H1 (cell line): Measurements from ENCODE around the gene MLH3. TPM values are rescaled to one million over a fixed set of nuclear protein-coding genes. Genes with fewer than 3 reads are reported as not detected.

Source experiments
- CTCF ChIA-PET: fragments of 300-600 bp; sonication (Branson Sonifier 250); formaldehyde crosslinking; loops from one replicate; lab custom pipeline; 2021; ENCODE audit not compliant: partially characterized antibody; lab: Charles Lee
- POLR2A ChIA-PET: fragments of 300-600 bp; sonication (Branson Sonifier 250); formaldehyde crosslinking; loops from one replicate; lab custom pipeline; 2021; ENCODE audit warnings: inconsistent platforms; ENCODE audit not compliant: partially characterized antibody; lab: Charles Lee
- DNase-seq, 2 experiments: peaks; one replicate each; pipeline versions ENCODE4 v3.0.0 to v3.0.0-alpha.2; 2010 to 2022; ENCODE audit warnings: low spot score in 2 of 2, low read depth in 1 of 2, mixed read lengths in 1 of 2
- FAIRE-seq: peaks from 2 replicates; lab custom pipeline; 2011; peaks lifted over from hg19 to GRCh38; lab: Jason Lieb, UNC
- H2AFZ ChIP-seq: 2 replicates; pipeline ENCODE4 v1.8.1; 2012; ENCODE audit warnings: low read length, inconsistent platforms
- H2AK5ac ChIP-seq: 2 replicates; pipeline ENCODE4 v1.6.1; 2013; ENCODE audit warnings: low read depth, low read length
- H2BK120ac ChIP-seq: replicated peaks from 2 replicates; pipeline ENCODE3; 2013; ENCODE audit warnings: low read depth, low read length, inconsistent platforms
- H2BK12ac ChIP-seq: 2 replicates; pipeline ENCODE4 v1.6.1; 2013; ENCODE audit warnings: low read depth, low read length
- H2BK15ac ChIP-seq: 2 replicates; pipeline ENCODE4 v1.6.1; 2013; ENCODE audit warnings: low read length
- H2BK20ac ChIP-seq: 2 replicates; pipeline ENCODE4 v1.6.1; 2013; ENCODE audit warnings: low read length
- H2BK5ac ChIP-seq: 2 replicates; pipeline ENCODE4 v1.6.1; 2013; ENCODE audit warnings: low read depth, low read length
- H3K14ac ChIP-seq: 2 replicates; pipeline ENCODE4 v1.6.1; 2013; ENCODE audit warnings: inconsistent platforms; ENCODE audit not compliant: insufficient read length
- H3K18ac ChIP-seq: 2 replicates; pipeline ENCODE4 v1.6.1; 2013; ENCODE audit warnings: low read length; ENCODE audit errors: extremely low read depth
- H3K23ac ChIP-seq: 2 replicates; pipeline ENCODE4 v1.6.1; 2013; ENCODE audit warnings: inconsistent platforms; ENCODE audit not compliant: insufficient read length
- H3K23me2 ChIP-seq: 2 replicates; pipeline ENCODE4 v1.6.1; 2013; ENCODE audit warnings: low read depth, low read length
- H3K27ac ChIP-seq: 2 replicates; pipeline ENCODE4 v1.6.1; 2011; ENCODE audit warnings: low read depth, low read length, inconsistent platforms
- H3K27me3 ChIP-seq, 4 experiments: replicated peaks in 1 of 4; 1 replicate in 1 of 4; 2 replicates in 3 of 4; pipeline versions ENCODE4 v1.6.1 to v1.8.1; 2011 to 2013; ENCODE audit warnings: low read length in 3 of 4, mild to moderate bottlenecking in 3 of 4, inconsistent platforms in 2 of 4, mixed read lengths in 2 of 4, moderate library complexity in 1 of 4; ENCODE audit not compliant: control insufficient read depth in 3 of 4, insufficient read depth in 3 of 4; ENCODE audit errors: extremely low read depth in 1 of 4
- H3K36me3 ChIP-seq, 4 experiments: 2 replicates each; pipeline versions ENCODE4 v1.6.1 to v1.8.1; 2011 to 2013; ENCODE audit warnings: mild to moderate bottlenecking in 4 of 4, low read length in 3 of 4, moderate library complexity in 2 of 4, control low read depth in 1 of 4, inconsistent platforms in 1 of 4; ENCODE audit not compliant: insufficient read depth in 4 of 4, control insufficient read depth in 2 of 4
- H3K4ac ChIP-seq: replicated peaks from 2 replicates; pipeline ENCODE3; 2013; ENCODE audit warnings: low read length, low read depth, mixed read lengths, inconsistent platforms; ENCODE audit not compliant: insufficient read length
- H3K4me1 ChIP-seq, 4 experiments: replicated peaks in 1 of 4; 1 replicate in 1 of 4; 2 replicates in 3 of 4; pipeline versions ENCODE4 v1.6.1 to v1.8.1; 2011 to 2013; ENCODE audit warnings: low read length in 3 of 4, inconsistent platforms in 2 of 4, mixed read lengths in 1 of 4; ENCODE audit not compliant: insufficient read depth in 4 of 4, control insufficient read depth in 3 of 4
- H3K4me2 ChIP-seq, 2 experiments: 2 replicates each; pipeline versions ENCODE4 v1.6.1 to v1.8.1; 2011 to 2013; ENCODE audit warnings: low read depth in 2 of 2, low read length in 2 of 2, control low read depth in 1 of 2, inconsistent platforms in 1 of 2, mild to moderate bottlenecking in 1 of 2; ENCODE audit not compliant: insufficient read depth in 1 of 2
- H3K4me3 ChIP-seq, 4 experiments: fragments of 200-600, 300-600 bp in 1 of 4; sonication (generic), shearing (Covaris generic), sonication (Bioruptor Twin) in 1 of 4; 2 replicates each; pipeline versions ENCODE4 v1.5.1 to v1.8.1; 2011 to 2016; ENCODE audit warnings: low read length in 4 of 4, low read depth in 3 of 4, control low read depth in 2 of 4, inconsistent platforms in 2 of 4, mild to moderate bottlenecking in 2 of 4, mixed read lengths in 1 of 4, moderate library complexity in 1 of 4; ENCODE audit not compliant: insufficient read depth in 2 of 4; ENCODE audit errors: extremely low read depth in 1 of 4
- H3K56ac ChIP-seq: replicated peaks from 2 replicates; pipeline ENCODE3; 2013; ENCODE audit warnings: low read depth, mild to moderate bottlenecking, mixed read lengths, low read length, inconsistent platforms; ENCODE audit not compliant: insufficient read length
- H3K79me1 ChIP-seq: 2 replicates; pipeline ENCODE4 v1.6.1; 2013; ENCODE audit warnings: low read depth, low read length, control low read depth
- H3K79me2 ChIP-seq, 2 experiments: 2 replicates each; pipeline versions ENCODE4 v1.6.1 to v1.8.1; 2012 to 2013; ENCODE audit warnings: low read length in 2 of 2, mild to moderate bottlenecking in 2 of 2, inconsistent platforms in 1 of 2; ENCODE audit not compliant: insufficient read depth in 2 of 2, control insufficient read depth in 1 of 2
- H3K9ac ChIP-seq, 4 experiments: replicated peaks in 1 of 4; 1 replicate in 1 of 4; 2 replicates in 3 of 4; pipeline versions ENCODE4 v1.6.1 to v1.8.1; 2011 to 2013; ENCODE audit warnings: low read depth in 3 of 4, low read length in 3 of 4, control low read depth in 2 of 4, mild to moderate bottlenecking in 2 of 4, moderate library complexity in 2 of 4, inconsistent platforms in 1 of 4; ENCODE audit errors: extremely low read depth in 1 of 4
- H3K9me3 ChIP-seq, 2 experiments: 2 replicates each; pipeline versions ENCODE4 v1.6.1 to v1.8.1; 2012 to 2013; ENCODE audit warnings: mild to moderate bottlenecking in 2 of 2, moderate library complexity in 2 of 2, control low read depth in 1 of 2, inconsistent platforms in 1 of 2, low read depth in 1 of 2, low read length in 1 of 2, mixed read lengths in 1 of 2; ENCODE audit not compliant: insufficient read depth in 2 of 2
- H4K20me1 ChIP-seq, 2 experiments: replicated peaks in 1 of 2; 2 replicates each; pipeline versions ENCODE3 to v1.8.1; 2011 to 2013; ENCODE audit warnings: inconsistent platforms in 2 of 2, low read length in 2 of 2, mild to moderate bottlenecking in 1 of 2; ENCODE audit not compliant: insufficient read depth in 2 of 2, control insufficient read depth in 1 of 2
- H4K5ac ChIP-seq: 2 replicates; pipeline ENCODE4 v1.6.1; 2013; ENCODE audit warnings: low read length, low read depth, mixed read lengths, inconsistent platforms; ENCODE audit not compliant: insufficient read length
- H4K8ac ChIP-seq: 2 replicates; pipeline ENCODE4 v1.8.0; 2013; ENCODE audit warnings: mild to moderate bottlenecking, moderate library complexity, low read length, inconsistent platforms; ENCODE audit not compliant: insufficient read depth; ENCODE audit errors: extremely low read depth
- H4K91ac ChIP-seq: replicated peaks from 2 replicates; pipeline ENCODE3; 2013; ENCODE audit warnings: low read length, mixed read lengths, inconsistent platforms; ENCODE audit not compliant: insufficient read length
- CHD1 ChIP-seq: IDR thresholded peaks from 2 replicates; pipeline ENCODE4 v1.6.1; 2012; ENCODE audit warnings: low read depth, low read length, improper control_type of control experiment
- CREB1 ChIP-seq: IDR thresholded peaks from 2 replicates; pipeline ENCODE4 v1.6.1; 2012; ENCODE audit warnings: inconsistent platforms
- FOSL1 ChIP-seq: IDR thresholded peaks from 2 replicates; pipeline ENCODE4 v1.6.1; 2011; ENCODE audit warnings: mild to moderate bottlenecking, low read depth, low read length, moderate library complexity; ENCODE audit not compliant: insufficient read depth
- MAFK ChIP-seq: IDR thresholded peaks from 2 replicates; pipeline ENCODE4 v1.6.1; 2012; ENCODE audit warnings: low read depth, mild to moderate bottlenecking, improper control_type of control experiment, low read length
- NRF1 ChIP-seq: IDR thresholded peaks from 2 replicates; pipeline ENCODE4 v1.6.1; 2011; ENCODE audit warnings: mild to moderate bottlenecking, low read depth, low read length, improper control_type of control experiment
- POU5F1 ChIP-seq: IDR thresholded peaks from 2 replicates; pipeline ENCODE4 v1.6.1; 2011; ENCODE audit warnings: low read depth, mild to moderate bottlenecking, low read length, moderate library complexity
- SIN3A ChIP-seq, 2 experiments: IDR thresholded peaks in 1 of 2; conservative IDR thresholded peaks in 1 of 2; 2 replicates each; pipeline ENCODE4 v1.6.1; 2011 to 2012; ENCODE audit warnings: low read length in 2 of 2, improper control_type of control experiment in 1 of 2, low read depth in 1 of 2, mild to moderate bottlenecking in 1 of 2
- SRF ChIP-seq: IDR thresholded peaks from 2 replicates; pipeline ENCODE4 v1.6.1; 2011; ENCODE audit warnings: mild to moderate bottlenecking, low read depth, low read length, moderate library complexity
- SUZ12 ChIP-seq: fragments of 200-600 bp; sonication (generic); IDR thresholded peaks from 2 replicates; pipeline ENCODE4 v1.6.1; 2012; ENCODE audit warnings: mild to moderate bottlenecking, inconsistent platforms, low read length, moderate library complexity, mixed read lengths
- TAF7 ChIP-seq: optimal IDR thresholded peaks from 2 replicates; pipeline ENCODE3; 2011; ENCODE audit warnings: low read depth, mild to moderate bottlenecking, inconsistent platforms, low read length, moderate library complexity, borderline replicate concordance
- YY1 ChIP-seq: IDR thresholded peaks from 2 replicates; pipeline ENCODE4 v1.6.1; 2011; ENCODE audit warnings: low read depth, mild to moderate bottlenecking, low read length
- WGBS, 2 experiments: shearing (Covaris generic) in 1 of 2; methylation state at CpG; one replicate each; pipeline versions ENCODE4 v1.1.6 to v1.1.7; 2013 to 2015; ENCODE audit warnings: low lambda C conversion rate in 2 of 2, mixed read lengths in 2 of 2, inconsistent platforms in 1 of 2, low coverage in 1 of 2, missing lambda C conversion rate in 1 of 2; ENCODE audit not compliant: insufficient replicate concordance in 2 of 2, insufficient coverage in 1 of 2, insufficient read length in 1 of 2; ENCODE audit errors: extremely low coverage in 1 of 2, missing lambda C conversion rate in 1 of 2; 5-methylcytosine and 5-hydroxymethylcytosine counted together
- polyA plus RNA-seq, 7 experiments: library from polyadenylated mRNA; depleted of rRNA in 3 of 7; stranded (reverse) in 5 of 7; unstranded in 2 of 7; fragments of >200 nt in 5 of 7; fragments of 200-250 nt in 2 of 7; gene quantifications; 1 replicate in 5 of 7; 2 replicates in 1 of 7; 4 replicates in 1 of 7; pipeline versions ENCODE4 v1.2.1 to v1.2.3, GENCODE V29; 2011 to 2013; ENCODE audit warnings: missing spikeins in 2 of 7, mixed read lengths in 2 of 7
- total RNA-seq: library from RNA; stranded (reverse); fragmentation: NEBNext Ultra II Directional; extraction: Animal tissue kit (Norgen Biotek cat#: 25700); gene quantifications from 2 replicates; pipeline ENCODE4 v1.2.1, GENCODE V29; 2021
- TF ChIP-seq, protein P1 (sequence below), 3 experiments: IDR thresholded peaks; 1 replicate in 2 of 3; 2 replicates in 1 of 3; pipeline versions ENCODE4 v1.5.1 to v1.6.1; 2011; ENCODE audit warnings: low read length in 3 of 3, mild to moderate bottlenecking in 3 of 3, inconsistent platforms in 2 of 3, low read depth in 1 of 3, moderate library complexity in 1 of 3; ENCODE audit not compliant: insufficient read depth in 1 of 3; ENCODE audit errors: control extremely low read depth in 1 of 3

MLH3 gene
- total and polyA plus RNA-seq, 2 of the 8 experiments (the other 6 are each of a cell fraction or from before 2014, with no cell fraction given) = 9.3 to 20.1 TPM

DNA sequence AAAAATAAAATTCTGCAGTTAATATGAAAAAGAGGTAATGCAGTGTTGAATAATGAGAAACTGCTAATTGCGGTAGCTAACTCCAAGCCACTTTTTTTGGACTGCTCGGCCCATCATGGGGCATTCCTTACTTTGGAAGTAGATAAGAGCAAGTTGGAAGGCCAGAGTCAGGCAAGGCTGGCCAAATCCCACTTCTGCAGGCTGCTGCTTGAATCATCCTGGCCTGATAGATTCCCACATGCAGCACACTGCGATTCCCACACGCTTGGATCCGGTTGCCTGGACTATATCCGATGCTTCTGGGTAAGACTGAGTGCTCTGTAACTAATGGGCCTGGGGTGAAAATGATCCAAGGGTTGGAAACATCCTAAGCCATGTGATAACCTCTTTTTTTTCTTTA lies 38.0 kb downstream of the MLH3 start:
- Histone ChIP-seq H2BK20ac (no peak overlapping the region), H3K9me3 (no peaks in the 10 kb centered on the region), H3K79me1 (no peaks in the 10 kb centered on the region), H2BK120ac (no peak overlapping the region), H3K56ac (no peak overlapping the region), H3K18ac (no peak overlapping the region), H4K8ac (no peak overlapping the region), H3K9ac (no peak overlapping the region), H4K20me1 (no peaks in the 10 kb centered on the region), H3K4me2 (no peak overlapping the region), H4K91ac (no peak overlapping the region), H2BK12ac (no peak overlapping the region), H3K27ac (no peak overlapping the region), H3K4ac (no peak overlapping the region), H3K36me3 (peaks cover 2 to 44% (median 20%) of the 10 kb centered on the region in 4 experiments; a peak in 7 of 8 replicates), H3K23ac (no peak overlapping the region), H3K14ac (no peak overlapping the region), H3K27me3 (no peaks in the 10 kb centered on the region), H2AFZ (no peak overlapping the region), H2BK5ac (no peak overlapping the region), H4K5ac (no peak overlapping the region), H2AK5ac (no peak overlapping the region), H3K79me2 (no peaks in the 10 kb centered on the region), H3K4me3 (no peak overlapping the region), H2BK15ac (no peak overlapping the region), H3K23me2 (no peaks in the 10 kb centered on the region), H3K4me1 (no peaks in the 10 kb centered on the region)
- ChIA-PET CTCF (interaction anchor here (0.6 to 1.7 kb wide), 7 partner anchors 16 to 1371 kb away, joined by 3 to 5 read pairs (median 4); no protein-coding TSS in a partner anchor), POLR2A (interaction anchor here (0.8 to 3.0 kb wide), 6 partner anchors 10 to 127 kb away, joined by 3 to 9 read pairs (median 4); partner anchors contain the start of gene EIF2B2)
- DNase-seq (no peak), FAIRE-seq (no peak)
- WGBS, 2 experiments = 94% methylated on average over 6 of the region's 6 CpGs; no CpG with 5 or more reads in 1 of the 2 experiments
- no peak for TF ChIP-seq TAF7
- no peak for TF ChIP-seq SRF
- no peak for TF ChIP-seq CHD1
- no peak for TF ChIP-seq YY1
- TF ChIP-seq SUZ12 = no peak
- no peak for TF ChIP-seq SIN3A (conservative IDR thresholded peaks at IDR 0.05 in 1 of 2, IDR thresholded peaks at IDR 0.05 in 1 of 2; ENCODE audit: low read depth in 1 of 2, low read length in 2 of 2)
- TF ChIP-seq, protein P1, sequence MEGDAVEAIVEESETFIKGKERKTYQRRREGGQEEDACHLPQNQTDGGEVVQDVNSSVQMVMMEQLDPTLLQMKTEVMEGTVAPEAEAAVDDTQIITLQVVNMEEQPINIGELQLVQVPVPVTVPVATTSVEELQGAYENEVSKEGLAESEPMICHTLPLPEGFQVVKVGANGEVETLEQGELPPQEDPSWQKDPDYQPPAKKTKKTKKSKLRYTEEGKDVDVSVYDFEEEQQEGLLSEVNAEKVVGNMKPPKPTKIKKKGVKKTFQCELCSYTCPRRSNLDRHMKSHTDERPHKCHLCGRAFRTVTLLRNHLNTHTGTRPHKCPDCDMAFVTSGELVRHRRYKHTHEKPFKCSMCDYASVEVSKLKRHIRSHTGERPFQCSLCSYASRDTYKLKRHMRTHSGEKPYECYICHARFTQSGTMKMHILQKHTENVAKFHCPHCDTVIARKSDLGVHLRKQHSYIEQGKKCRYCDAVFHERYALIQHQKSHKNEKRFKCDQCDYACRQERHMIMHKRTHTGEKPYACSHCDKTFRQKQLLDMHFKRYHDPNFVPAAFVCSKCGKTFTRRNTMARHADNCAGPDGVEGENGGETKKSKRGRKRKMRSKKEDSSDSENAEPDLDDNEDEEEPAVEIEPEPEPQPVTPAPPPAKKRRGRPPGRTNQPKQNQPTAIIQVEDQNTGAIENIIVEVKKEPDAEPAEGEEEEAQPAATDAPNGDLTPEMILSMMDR (IDR thresholded peaks at IDR 0.05; ENCODE audit: control extremely low read depth in 1 of 3, insufficient read depth in 1 of 3, low read depth in 1 of 3, low read length in 3 of 3) = no peak
- TF ChIP-seq MAFK = no peak
- TF ChIP-seq CREB1 = no peak
- no peak for TF ChIP-seq POU5F1
- no peak for TF ChIP-seq FOSL1
- TF ChIP-seq NRF1 = no peak
